Osteoblast (primary cell): ENCODE measurements around the gene TGFBR2. TPM values are rescaled to one million over a fixed set of nuclear protein-coding genes. Genes with fewer than 3 reads are reported as not detected.
A peak's percentile ranks its signal among the peaks of the same experiment; 100 is the strongest.

Experiments used
- DNase-seq: peaks from one replicate; pipeline ENCODE4 v3.0.0; 2011; ENCODE audit warnings: low spot score, mixed read lengths; ENCODE audit not compliant: insufficient read length; ENCODE audit errors: missing footprints
- H2AFZ ChIP-seq: 2 replicates; pipeline ENCODE4 v1.6.0; 2011; ENCODE audit warnings: mild to moderate bottlenecking, low read length
- H3K27ac ChIP-seq: 2 replicates; pipeline ENCODE4 v1.5.1; 2011; ENCODE audit warnings: mild to moderate bottlenecking, low read depth, low read length, moderate library complexity
- H3K27me3 ChIP-seq: 2 replicates; pipeline ENCODE4 v1.6.0; 2012; ENCODE audit warnings: mild to moderate bottlenecking, control low read depth, inconsistent platforms, low read length, moderate library complexity; ENCODE audit not compliant: insufficient read depth
- H3K36me3 ChIP-seq: 2 replicates; pipeline ENCODE4 v1.5.1; 2011; ENCODE audit warnings: mild to moderate bottlenecking, low read length, control low read depth, moderate library complexity; ENCODE audit not compliant: insufficient read depth
- H3K4me1 ChIP-seq: 2 replicates; pipeline ENCODE4 v1.5.1; 2011; ENCODE audit warnings: mild to moderate bottlenecking, low read length, control low read depth, moderate library complexity; ENCODE audit not compliant: insufficient read depth
- H3K4me2 ChIP-seq: 2 replicates; pipeline ENCODE4 v1.6.0; 2011; ENCODE audit warnings: mild to moderate bottlenecking, low read length; ENCODE audit not compliant: insufficient read depth
- H3K4me3 ChIP-seq: fragments of 200-600 bp; sonication (generic); 3 replicates; pipeline ENCODE4 v1.5.1; 2012; ENCODE audit warnings: mild to moderate bottlenecking, low read length, inconsistent platforms; ENCODE audit not compliant: insufficient read depth
- H3K79me2 ChIP-seq: 2 replicates; pipeline ENCODE4 v1.6.0; 2012; ENCODE audit warnings: mild to moderate bottlenecking, low read length, control low read depth, inconsistent platforms; ENCODE audit not compliant: insufficient read depth
- H3K9me3 ChIP-seq: 2 replicates; pipeline ENCODE4 v1.5.1; 2011; ENCODE audit warnings: low read depth, low read length, control low read depth
- H4K20me1 ChIP-seq: 2 replicates; pipeline ENCODE4 v1.6.0; 2012; ENCODE audit warnings: mild to moderate bottlenecking, low read length, control low read depth; ENCODE audit not compliant: insufficient read depth
- CTCF ChIP-seq: IDR thresholded peaks from 2 replicates; pipeline ENCODE4 v1.5.1; 2011; ENCODE audit warnings: mild to moderate bottlenecking, low read depth, low read length, moderate library complexity; ENCODE audit errors: extremely low read depth
- total RNA-seq: library from RNA; depleted of rRNA; stranded (reverse); fragments of >200 nt; gene quantifications from 2 replicates; pipeline ENCODE4 v1.2.3, GENCODE V29; 2012

The TGFBR2 gene
- total RNA-seq, 1 donor, result 118 TPM

DNA sequence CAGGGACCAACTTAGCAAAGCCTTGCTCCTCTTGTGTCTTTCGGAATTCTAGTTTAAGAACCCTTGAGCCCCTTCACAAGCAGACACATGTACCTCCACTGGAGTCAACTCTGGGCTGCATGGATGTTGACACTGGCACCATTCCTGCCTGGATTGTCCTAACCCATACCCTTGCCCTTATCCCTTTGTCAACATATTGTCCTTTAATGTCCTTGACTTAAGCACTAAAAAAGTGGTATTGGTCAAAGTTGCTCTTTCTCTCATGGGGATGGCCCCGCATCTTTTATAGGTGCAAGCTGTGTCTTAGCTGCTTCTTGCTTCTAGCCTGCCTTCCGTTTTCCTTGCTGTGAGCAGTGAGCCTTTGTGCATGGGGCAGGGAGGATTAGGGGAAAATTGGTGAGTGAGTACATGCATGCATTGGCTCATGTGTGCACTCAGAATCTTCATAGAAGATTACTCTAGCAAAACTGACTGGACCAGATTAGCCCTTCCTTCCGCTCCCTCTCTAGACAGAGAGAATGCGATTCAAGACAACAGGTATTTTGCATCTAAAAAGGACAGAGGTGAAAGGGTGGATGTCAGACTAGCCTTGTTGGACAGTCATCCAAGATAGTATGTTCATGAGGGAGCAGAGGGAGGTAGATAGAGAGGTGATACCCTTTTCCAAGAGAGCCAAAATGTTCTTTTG lies 42.4 kb downstream of the TGFBR2 start:
- Histone ChIP-seq H3K36me3 (peaks cover 76% of the 10 kb centered on the region), H3K4me3 (no peak overlapping the region), H3K27me3 (no peaks in the 10 kb centered on the region), H3K4me1 (peaks cover 18% of the 10 kb centered on the region), H3K79me2 (peaks cover 36% of the 10 kb centered on the region), H3K9me3 (no peaks in the 10 kb centered on the region), H4K20me1 (no peaks in the 10 kb centered on the region), H3K27ac (peak overlapping the region; percentile 17), H3K4me2 (no peak overlapping the region), H2AFZ (no peak overlapping the region)
- no peak for TF ChIP-seq CTCF
- DNase-seq, result no peak

DNA sequence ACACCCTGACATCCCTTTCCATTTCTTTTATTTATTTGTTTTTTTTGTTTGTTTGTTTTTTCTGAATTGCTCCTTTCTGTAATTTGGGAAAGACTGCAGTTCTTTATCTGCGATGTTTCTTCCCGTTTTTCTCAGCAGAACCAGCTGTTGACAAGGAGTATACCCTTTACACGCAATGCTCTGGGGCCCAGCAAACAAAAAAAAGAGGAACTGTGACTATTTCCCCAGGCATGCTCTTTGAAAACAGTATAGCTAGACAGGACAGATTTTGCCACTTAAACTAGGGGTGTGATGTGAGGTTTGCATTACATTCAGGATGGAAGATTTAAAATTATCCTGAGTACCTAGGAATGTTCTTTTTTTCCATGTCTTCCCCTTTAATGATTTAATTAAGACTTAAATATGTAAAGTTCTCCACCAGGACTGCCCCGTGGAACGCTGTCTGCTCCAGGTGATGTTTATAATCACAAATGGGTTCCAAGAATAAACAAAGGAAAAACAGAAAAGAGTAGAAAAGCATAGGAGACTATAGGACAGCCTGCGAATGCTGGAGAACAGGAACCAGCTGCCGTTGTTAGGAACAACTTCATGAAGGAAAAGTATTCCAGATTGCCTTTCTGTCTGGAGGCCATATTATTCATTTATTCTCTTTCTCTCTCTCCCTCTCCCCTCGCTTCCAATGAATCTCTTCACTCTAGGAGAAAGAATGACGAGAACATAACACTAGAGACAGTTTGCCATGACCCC lies 43.3 kb downstream of the TGFBR2 start:
- no peak for TF ChIP-seq CTCF
- Histone ChIP-seq H2AFZ (no peak overlapping the region), H4K20me1 (no peaks in the 10 kb centered on the region), H3K27me3 (no peaks in the 10 kb centered on the region), H3K4me1 (peaks cover 10% of the 10 kb centered on the region), H3K27ac (no peak overlapping the region), H3K4me2 (no peak overlapping the region), H3K4me3 (no peak overlapping the region), H3K79me2 (peaks cover 31% of the 10 kb centered on the region), H3K9me3 (no peaks in the 10 kb centered on the region), H3K36me3 (peaks cover 84% of the 10 kb centered on the region)
- peak; percentile 48 for DNase-seq

DNA sequence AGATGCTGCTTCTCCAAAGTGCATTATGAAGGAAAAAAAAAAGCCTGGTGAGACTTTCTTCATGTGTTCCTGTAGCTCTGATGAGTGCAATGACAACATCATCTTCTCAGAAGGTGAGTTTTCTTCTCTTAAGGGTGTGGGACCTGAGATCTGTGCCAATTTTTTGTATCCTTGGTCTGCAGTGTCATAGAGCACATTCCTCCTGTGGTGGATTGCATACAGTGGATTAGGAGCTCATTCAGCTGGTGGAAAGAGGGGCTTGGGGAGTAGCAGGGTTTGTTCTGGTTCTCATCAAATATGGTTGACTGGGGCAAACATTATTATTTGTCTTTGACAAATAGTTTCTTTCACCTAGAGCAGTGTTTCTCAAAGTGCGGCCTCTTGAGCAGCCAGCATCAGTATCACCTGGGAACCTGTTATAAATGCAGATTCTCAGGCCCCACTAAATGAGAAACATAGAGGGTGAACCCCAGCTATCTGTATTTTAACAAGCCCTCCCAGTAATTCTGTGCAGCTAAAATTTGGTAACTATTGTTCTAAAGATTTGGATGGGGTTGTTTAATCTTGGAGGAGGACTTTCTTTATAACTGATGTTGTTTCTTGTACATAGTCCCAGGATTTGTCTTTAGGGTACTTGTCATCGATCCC lies 44.1 kb downstream of the TGFBR2 start:
- H3K4me3 ChIP-seq, result no peak overlapping the region
- H3K27ac ChIP-seq, result no peak overlapping the region
- H3K27me3 ChIP-seq, result no peaks in the 10 kb centered on the region
- peaks cover 84% of the 10 kb centered on the region for H3K36me3 ChIP-seq
- DNase-seq, result no peak
- H3K4me2 ChIP-seq, result no peak overlapping the region
- H2AFZ ChIP-seq, result no peak overlapping the region
- TF ChIP-seq CTCF, result no peak
- peaks cover 33% of the 10 kb centered on the region for H3K79me2 ChIP-seq
- no peaks in the 10 kb centered on the region for H3K9me3 ChIP-seq
- H4K20me1 ChIP-seq, result no peaks in the 10 kb centered on the region
- H3K4me1 ChIP-seq, result peaks cover 18% of the 10 kb centered on the region

DNA sequence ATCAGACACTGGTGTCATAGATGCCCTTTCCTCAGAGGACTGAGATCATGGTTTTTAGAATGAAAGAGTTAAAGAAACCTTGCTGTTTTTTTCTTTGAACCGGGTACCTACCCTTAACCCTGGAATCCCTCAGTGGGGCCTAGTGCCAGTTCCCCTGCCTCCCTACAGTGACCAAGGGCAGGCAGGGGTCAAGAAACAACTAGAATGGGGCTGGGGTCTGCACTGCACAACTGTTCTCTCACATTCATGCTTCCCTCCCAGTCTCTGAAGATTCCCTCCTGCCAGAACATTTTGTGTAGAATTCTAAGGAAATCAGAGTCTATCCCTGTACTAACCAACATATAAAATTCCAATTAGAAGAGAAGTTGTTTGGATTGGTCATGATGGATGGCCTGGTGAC lies 47.9 kb downstream of the TGFBR2 start:
- DNase-seq, result no peak
- Histone ChIP-seq H3K79me2 (peaks cover 29% of the 10 kb centered on the region), H3K36me3 (peaks cover 72% of the 10 kb centered on the region), H2AFZ (no peak overlapping the region), H3K27me3 (no peaks in the 10 kb centered on the region), H3K4me2 (no peak overlapping the region), H3K4me3 (no peak overlapping the region), H3K4me1 (peaks cover 40% of the 10 kb centered on the region), H3K9me3 (no peaks in the 10 kb centered on the region), H4K20me1 (peaks cover 4% of the 10 kb centered on the region), H3K27ac (no peak overlapping the region)
- no peak for TF ChIP-seq CTCF
